NCI-H2171 (cell line): ENCODE data around the gene CAMK2D.
A peak's percentile ranks its signal among the peaks of the same experiment; 100 is the strongest.

ENCODE experiments used
- DNase-seq: peaks from one replicate; lab custom pipeline; 2025; lab: John Stamatoyannopoulos, UW

Gene CAMK2D

DNA sequence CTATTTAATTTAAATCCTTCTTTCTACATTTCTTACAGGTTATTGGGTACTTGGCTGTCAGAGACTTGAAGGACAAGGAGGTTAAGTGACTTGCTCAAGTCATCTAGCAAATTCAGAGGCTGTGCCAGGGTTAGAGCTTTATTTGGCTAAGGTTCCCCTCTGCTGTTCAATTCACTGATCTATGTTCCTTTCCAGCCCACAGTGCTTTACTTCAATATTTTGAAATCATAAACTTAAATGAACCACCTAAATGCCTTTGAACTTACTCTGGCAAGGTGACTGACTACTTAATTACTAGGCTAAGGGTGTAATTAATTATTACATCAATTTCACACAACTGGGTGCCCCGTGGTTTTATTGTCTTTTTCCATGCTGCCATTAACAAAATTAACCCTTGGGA is 288.7 kb downstream of the CAMK2D start:
- no peak for DNase-seq

DNA sequence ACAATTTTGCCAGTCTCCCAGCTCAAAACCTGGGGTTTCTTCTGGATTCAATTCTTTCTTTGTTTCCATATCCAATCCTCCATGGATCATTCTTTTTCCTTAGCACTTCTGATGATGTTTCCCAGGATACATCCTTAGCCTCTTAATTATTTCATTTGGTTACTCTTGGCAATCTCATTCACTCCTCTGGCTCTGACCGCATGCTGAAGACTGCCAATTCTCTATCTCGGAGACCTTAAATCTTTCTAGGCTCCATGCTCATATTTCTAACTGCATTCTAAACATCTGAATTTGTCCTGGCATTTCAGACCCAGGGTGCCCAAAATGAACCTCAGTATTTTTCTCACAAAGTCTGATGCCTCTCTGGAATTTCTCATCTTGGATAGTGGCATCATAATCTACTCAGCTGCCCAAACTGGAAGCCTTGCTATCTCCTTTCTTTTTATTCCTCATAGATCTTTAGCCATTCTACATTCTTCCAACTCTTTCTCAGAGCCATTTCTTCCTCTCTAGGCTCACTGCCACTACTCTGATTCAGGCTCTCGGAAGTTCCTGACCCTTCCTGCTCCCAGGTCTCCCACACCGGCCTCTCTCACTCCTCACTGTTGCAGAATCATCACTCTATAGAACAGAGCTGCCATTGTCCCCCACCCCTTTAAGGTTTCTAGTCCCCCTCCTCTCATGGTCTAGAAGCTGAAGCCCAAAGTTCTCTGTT is 290.2 kb downstream of the CAMK2D start:
- DNase-seq = no peak

DNA sequence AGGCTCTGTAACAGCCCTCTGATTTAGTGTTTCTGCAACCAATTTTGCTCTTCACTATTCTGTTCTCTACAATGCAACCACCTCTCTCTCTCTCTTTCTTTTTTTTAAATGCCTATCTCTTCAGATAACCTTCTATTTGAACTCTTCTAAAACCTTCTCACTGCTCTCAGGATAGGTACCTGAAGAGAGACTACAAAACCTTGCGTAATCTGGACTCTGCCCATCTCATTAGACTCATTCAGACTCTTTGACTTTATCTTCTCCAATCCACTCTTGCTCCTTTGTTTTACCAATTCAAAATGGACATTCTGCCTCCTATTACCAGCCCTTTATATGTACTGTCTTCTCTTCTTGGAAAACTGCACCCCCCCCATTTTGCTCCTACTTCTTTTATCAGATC is 291.6 kb downstream of the CAMK2D start:
- no peak for DNase-seq

DNA sequence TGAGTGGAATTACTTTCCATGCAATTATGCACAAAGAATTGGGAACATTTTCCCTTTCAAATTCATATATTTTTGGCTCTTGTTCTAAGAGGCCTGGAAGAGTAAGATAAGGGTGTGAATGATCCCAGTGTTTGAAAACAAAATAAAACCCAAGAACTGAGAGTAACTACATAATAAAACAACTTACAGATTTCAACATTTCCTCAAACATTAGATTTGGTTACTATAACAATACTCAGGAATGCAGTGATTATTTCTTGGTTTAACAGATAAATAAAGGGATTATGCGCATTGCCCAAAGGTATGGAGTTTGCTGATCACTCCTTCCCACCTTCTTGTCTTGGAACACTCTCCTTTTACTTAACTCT is 292.5 kb downstream of the CAMK2D start:
- DNase-seq = no peak

DNA sequence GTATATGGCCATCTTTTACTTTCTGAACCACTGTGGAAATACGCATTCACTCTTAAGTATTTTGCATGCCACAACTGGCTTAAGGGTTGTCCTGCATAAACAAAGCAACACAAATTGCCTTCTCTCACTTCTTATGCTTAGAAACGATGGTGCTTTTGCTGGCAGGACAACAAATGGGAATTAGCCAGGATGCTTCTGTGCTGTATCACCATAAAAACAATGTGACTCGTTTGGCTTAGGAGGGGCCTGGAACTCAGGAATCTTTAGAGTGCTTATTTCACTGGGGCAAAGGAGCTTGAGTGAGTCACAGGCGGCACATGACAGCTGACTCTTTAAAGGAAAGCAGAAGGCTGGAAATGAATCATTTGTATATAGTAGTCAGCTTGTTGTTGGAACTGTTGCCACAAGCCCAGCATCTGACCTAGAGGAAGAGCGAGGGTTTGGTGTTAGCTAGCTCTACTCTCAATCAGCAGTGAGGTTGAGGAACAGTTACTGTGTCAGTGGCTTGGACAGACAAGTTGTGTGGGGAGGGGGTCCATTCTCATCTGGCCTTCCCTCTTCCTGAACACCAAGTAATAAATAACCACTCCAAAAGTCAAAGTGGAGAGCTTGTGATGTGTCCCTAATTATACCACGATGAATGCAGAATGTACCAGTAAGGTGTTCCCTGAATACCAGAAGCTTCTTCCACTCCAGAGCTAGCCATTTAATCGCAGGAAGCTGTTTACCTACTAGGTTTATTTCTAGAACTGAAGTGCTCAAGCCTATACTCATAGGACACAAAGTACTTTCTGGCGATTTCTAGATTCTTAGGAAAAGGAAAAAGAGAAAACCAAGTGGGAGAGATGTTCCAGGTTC is 293.1 kb downstream of the CAMK2D start:
- DNase-seq = no peak

DNA sequence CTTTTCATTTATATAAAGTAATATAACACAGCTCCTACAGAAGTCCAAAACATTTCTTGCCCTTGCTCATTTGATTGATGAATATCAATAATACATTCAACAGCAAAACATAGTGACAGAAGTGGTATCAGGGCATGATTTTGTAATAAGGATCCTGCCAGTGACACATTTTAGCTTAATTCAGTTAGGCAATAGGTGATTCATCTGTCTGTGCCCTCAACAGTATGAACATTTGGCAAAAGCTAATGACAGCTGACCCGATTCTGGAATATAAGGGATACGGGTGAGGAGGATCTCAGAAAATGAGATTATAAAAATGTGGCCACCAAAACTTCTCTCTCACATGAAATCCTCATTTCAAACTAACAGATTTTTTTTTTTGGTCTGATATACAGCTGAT is 294.0 kb downstream of the CAMK2D start:
- no peak for DNase-seq

DNA sequence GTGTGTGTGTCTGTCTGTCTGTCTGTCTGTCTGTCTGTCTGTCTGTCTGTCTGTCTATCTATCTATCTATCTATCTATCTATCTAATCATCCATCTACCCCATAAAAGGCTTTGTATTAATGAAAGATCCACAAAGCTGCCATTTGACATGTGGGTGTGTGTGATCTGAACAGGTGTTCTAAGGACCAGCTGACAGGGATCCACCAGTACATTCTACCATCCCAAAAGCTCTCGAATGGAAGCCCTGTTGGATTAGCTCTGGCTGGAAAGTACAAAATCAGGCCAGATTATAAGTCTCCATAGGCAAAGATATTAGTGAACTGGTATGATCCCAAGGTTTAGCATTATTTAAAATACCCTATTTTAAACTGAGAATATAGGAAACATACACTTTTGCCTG is 299.3 kb downstream of the CAMK2D start:
- DNase-seq = no peak

DNA sequence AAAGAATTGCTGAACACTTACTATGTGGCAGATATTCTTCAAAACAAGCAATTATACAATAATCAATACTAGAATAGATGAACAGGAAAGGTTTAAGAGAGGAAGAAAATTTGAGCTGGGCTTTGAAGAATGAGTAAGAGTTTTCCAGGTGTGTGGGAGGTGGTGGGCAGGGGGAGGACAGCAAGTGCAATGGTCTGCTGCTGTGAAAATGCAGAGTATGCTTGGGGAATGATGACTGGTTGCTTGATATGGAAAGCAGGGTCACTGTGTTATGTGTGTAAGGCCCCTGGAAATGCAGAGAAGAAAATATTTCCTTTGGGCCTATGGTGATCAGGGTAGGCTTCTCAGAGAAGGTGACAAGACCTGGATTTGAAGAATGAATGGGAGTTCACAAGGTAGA is 300.3 kb downstream of the CAMK2D start:
- DNase-seq = no peak

DNA sequence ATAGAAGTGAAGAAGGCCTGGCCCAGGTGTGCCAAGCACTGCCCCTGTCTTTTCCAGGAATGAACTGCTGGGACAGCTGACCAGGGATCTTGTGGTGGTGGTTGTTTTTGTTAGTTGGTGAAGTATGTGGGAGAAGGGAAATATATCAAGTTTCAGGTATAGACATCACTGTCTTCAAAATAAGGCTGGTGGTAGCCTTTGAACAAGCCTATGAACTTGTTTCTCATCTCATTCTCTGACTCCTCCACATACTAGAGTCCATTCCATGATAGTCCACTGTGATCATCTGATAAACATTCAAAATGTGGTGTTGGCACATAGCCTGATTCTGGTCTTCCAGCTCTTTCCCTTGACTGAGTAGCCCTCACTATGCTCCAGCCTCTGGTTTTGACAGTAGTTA is 303.7 kb downstream of the CAMK2D start:
- no peak for DNase-seq

DNA sequence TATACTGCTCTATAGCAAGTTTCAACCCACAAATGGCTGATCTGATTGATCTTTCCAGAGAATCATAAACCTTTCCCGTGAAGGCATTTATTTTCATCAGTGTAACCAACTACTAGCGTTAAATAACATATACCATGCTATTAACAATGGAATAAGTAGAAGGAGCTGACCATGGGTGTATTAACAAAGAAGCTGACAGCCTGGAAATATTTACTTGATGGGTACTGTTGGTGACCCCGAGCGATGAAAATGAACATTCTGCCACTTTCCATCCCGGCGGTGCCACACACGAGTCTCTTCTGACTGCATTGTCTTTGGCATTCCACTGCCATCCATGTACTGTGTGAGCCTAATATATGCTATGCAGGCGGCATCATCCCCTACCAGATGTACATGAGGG is 304.4 kb downstream of the CAMK2D start:
- DNase-seq = no peak

DNA sequence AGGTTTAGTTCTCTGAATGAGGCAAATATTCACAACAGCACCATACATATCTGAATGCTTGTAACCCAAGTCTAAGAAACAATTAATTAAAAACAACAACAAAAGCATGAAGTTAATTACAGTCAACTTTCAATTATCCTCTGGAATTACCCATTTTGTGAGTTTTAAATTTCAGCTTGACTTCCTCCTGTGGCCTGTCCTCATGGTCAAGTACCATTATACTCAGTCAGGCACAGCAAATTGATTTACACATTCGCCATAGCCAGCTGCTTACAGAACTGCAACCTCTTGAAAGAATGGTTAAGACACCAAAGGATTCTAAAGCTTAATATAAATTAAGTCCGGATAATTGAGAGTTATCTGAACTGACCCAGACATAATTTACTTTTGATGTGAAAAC is 306.5 kb downstream of the CAMK2D start:
- DNase-seq = no peak

DNA sequence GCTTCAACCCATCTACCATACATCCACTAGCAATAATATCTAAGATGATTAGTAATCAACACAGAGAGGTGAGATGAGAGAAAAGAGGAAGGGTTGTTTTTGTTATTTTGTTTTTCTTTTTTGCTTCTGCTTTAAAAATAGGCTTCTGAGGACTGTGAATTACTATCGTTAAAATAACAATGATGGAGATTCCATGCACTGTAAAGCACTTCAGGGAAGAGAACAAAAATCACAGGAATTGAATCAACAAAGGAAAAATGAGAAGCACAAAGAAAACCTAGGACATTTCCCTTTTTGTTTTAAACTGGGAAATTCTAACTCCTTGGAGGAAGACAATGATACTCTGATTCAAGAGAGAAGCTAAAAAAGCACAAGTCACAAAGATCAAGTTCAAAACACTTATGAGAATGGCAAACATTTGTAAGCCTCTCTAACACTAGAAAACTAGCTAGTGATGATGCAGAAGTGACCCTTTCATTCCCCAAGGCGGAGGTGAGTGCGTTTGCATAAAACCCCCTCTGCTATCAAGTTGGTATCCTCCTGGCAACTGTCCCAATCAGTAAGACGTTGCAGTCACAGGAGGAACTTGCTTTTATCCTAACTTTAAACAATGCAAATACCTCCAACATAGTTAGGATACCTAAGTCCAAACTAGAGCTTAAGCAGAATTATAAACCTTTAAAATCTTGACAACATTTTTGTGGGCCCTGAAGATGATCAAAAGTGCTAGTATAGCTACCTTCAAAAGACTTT is 308.5 kb downstream of the CAMK2D start:
- peak; percentile 5 for DNase-seq

DNA sequence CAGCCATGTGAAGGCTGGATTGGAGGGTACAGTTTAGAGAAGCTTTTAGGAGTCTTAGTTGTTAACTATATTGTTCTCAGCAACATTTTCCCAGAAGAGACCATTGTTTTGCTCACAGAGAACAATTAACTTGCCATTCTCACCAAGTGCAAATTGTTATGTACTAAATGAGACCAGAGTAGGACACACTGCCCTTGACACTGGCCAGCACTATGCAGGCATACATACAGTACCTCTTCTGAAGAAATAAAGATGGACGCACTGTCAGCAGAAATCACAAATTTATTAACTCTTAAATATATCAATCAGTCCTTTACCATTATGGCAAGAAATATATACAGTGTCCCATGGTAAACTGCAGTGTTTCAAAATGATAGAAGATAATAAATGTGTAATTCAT is 309.4 kb downstream of the CAMK2D start:
- no peak for DNase-seq

DNA sequence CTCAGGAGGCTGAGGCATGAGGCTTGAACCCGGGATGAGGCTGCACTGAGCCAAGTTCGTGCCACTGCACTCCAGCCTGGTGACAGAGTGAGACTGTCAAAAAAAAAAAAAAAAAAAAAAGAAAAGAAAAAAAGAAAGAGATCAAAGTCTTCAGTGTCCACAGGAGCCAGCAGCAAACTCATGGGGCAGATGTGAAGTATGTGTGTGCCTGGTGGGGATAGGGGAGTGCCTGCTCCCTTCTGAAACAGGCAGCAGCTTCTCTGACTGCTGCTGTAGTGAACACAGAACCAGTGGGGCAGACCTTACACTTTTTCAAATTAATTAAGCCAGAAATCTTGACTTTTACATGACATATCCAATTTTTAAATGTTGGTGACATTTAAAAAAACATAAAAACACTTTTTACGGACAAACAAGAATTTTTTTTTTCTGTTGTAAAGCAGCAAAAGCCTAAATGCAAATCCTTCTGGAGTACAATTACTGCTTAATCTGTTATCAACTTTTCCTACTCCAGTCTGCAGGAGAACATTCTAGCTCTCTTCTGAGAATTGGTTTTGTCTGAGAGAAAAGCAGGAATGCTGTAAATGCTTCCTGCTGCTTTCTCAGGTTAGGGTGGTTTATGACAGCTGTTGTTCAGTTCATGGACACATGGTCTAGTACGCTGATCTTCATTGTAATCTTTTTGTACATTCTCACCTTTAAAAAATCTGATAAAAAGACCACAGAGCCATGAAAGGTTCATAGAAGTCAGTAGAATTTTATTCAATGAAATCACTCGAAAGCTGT is 311.1 kb downstream of the CAMK2D start:
- peak; percentile 2 for DNase-seq

DNA sequence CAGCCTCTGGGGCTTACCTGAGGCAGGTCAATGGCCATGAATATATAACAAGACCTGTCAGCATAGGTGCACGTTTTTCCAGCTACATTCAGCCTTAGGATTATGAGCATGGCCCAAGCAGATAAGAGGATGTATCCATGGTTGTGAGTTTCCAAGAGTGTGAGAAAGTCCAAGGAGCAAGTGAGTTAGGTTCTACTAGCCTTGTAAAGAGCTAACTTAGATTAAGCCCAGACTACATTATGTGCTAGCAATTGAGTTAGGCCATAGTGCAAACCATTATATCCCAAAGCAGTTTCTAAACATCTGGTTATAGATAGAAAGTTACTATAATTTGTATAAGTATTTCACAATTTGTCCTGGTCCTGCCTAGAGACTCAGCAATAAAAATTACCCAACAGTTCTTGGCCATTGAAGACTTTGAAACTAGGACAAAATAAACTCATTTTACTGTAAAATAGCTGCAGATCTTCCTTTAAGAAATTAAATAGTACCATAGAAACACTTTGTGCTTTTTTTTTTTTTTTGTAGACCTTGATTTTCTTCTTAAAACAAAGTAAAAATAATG is 312.0 kb downstream of the CAMK2D start:
- no peak for DNase-seq

DNA sequence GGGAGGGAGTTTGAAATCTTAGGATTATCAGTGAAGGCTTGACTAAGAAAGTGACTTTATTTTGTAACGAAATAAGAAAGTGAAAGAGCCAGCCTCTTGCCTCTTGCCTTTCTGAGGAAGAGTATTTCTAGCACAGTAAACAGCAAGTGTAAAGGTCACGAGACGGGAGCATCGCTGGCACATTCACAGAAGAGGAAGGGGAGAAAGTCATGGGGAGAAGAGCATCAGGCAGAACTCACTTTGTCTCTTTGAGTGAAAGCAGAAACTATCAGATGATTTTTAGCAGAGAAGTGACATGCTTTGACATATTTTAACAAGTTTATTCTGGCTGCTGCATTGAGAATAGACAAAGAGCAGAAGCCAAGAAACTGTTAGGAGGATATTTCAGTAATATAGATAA is 313.8 kb downstream of the CAMK2D start:
- DNase-seq = no peak

DNA sequence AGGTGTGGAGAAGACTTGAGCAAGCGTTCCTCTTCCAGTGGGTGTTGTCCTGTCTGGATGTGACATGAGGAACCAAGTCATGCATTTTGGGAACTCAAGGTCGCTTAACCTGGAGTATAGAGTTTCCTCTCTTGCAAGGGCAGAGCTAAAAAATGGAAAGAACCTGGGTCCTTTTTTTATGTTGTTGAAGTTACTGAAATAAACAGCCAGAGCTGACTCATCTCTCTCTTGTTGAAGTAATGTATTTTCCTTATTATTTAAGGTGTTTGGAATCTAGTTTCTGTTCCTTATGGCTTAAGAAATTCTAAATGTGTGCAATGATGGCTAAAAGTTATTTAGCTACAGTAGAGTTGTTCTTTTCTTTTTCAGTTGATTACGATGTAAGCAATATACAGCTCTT is 314.5 kb downstream of the CAMK2D start:
- no peak for DNase-seq

DNA sequence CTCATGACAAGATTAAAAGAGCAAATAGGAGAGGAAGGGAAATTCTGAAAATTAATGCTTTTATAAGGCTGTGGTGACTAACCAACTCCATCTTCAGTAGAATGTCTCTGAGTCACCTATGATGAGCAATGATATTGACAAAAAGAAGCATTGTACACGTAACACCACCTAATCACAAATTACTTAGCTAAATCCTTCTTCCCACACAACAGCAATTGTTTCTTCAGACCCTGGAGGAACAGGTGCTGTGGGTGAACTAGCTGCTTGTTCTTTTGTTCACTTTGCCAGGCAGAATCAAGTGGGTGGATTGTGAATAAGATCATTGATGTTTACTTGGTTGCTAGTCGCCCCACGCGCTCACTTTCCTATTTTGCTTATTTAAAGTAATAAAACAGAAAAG is 315.5 kb downstream of the CAMK2D start:
- no peak for DNase-seq

DNA sequence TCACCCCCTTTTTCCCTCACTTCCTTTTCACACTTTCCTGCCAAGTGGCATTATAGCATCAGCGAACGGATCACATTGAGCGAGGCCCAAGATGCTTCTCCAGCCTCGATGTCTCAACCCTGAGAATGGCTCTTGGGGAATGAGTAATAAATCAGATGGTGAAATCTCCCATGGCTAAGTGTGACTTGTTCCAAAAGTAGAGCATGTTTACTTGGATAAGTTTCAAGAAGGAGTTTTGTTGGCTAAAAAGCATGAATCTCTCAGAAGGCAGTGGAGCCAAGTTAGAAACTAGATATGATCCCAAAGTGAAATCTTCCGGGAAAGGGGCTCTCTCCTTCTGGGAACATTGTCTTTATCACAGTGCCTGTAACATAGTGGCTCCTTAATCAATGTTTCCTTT is 316.3 kb downstream of the CAMK2D start:
- DNase-seq = no peak

DNA sequence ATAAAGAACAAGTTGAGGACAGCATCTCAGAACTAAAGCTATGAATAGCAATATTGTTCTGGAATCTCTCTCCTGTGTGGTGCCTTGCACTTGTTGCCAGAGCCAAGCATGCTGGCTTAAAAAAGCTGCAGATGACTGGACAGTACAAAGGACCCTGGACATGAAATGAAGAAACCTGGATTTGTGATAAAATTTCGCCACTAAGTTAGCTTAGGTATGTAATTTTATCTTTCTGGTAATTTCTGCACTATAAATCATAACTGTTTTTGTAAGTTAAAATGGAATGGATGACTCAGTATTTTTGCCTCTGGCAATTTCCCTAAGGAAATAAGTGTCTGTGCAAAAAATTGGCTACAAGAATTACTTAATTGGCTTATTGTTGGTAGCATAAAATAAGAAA is 317.2 kb downstream of the CAMK2D start:
- DNase-seq = no peak

DNA sequence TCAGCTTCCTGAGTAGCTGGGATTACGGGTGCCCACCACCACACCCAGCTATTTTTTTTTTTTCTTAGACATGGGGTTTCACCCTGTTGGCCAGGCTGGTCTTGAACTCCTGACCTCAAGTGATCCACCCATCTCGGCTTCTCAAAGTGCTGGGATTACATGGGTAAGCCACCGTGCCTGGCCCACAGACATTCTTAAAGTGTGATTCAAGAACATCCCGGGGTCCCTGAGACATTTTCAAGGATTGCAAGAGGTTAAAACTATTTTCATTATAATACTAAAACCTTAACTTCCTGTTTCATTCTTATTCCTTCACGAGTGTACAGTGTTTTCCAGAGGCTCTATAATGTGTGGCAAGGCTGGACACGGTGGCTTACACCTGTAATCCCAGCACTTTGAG is 318.7 kb downstream of the CAMK2D start:
- no peak for DNase-seq

DNA sequence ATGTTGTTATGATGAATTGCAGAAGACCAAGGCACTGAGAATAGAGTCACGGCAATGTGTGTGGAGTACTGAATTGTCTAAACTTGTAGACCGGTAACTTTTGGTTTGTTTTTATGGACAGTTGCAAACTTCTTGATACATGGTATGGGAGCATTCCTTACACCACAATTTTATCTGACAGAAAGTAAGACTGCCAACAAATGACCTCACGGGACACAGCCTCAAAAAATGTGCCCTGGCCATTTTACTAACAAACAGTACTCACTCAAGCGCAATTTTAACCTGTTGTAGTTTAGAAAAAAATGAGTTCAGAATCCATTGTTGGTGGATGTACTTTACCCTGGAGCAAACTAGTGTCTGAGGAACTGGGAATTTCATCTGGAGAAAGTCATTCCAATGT is 321.2 kb downstream of the CAMK2D start:
- DNase-seq = no peak
